Limb (tissue), 2 donors: ENCODE data around the gene SHISAL1.
"Not testable (repeated sequence)": the region's sequence is repeated elsewhere in the genome, so short reads cannot be mapped to it uniquely, and the experiment has no call there.

Experiments
- DNase-seq, 2 donors: peaks; one replicate each; pipeline ENCODE4 v3.0.0-alpha.2; 2016; ENCODE audit errors: extremely low spot score in 2 of 2

SHISAL1 gene

DNA sequence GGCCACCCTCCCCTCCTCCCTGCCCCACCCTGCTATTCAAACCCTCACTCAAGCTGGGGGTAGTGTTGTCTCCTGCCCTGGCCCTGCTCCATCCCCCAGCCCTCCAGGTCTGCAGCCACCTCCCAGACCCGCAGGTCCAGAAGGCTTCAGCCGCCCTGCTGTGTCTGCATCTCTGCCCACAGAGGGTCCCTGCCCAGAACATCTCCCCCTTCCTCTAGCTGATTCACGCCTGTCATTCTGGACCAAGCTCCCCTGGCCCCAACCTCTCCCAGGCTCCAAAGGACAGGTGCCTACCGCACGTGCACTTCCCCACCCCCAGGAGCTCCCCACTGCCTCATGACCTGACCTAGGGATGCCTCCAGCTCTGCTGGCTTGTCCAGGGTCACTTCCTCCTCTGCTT is 16.0 kb upstream of the SHISAL1 start:
- DNase-seq = no peak

DNA sequence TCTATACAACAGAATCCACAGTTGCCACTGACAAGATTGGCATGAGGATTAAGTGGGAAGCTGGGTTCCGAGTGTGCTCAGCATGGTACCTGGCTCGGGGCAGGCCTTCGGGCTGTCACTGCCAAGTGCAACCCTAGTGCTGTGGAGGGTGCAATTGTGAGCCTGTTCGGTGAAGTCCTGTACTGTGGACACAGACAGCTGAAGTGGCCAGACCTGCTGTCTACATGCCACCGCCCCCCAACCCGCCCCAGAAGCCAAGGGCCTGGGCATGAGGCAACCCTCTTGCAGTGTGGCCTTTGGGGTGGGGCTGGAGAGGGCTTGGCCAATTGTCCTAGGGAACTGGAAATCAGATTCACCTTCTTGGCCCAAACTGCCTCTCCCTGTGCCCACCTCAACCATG is 15.6 kb upstream of the SHISAL1 start:
- DNase-seq = no peak

- DNase-seq = no peak
Observed at GRCh38 chr22:44326491-44326885, 13.7 kb upstream of the SHISAL1 start.

DNA sequence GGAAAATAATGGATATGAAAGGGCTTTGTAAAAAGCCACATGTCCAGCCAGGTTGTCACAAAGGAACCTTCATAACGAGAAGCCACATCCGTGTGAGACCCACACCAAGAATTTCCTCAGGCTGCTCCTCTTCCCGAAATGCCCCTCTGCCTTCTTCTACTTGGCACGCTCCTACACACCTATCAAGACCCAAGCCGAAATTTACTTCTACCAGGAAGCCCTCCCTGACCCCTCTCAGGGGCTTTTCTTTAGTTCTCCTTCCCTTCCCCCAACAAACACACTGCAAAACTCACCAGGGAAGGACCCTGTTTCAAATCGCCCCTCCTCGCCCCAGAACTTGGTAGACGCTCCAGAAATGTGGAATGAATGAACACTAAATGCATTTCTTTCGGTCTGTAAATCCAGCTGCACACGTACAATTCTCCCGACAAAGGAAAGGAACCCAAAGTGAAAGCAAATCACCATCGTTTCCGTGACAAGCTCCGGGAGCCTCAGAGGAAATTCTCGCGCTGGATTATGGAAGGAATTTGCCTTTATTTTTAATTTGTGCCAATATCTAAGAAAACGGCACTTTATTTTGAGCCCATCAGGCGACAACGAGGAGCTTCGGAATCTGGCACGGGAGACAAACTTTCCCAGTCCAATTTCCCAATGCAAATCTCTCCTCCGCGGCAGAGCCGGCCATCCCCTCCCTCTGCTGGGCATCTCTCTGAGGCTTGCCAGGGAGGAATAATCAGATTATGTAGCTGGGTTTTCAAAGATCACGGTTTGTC is 13.2 kb upstream of the SHISAL1 start:
- DNase-seq = peak in 1 of 2 donors; percentile 47

GRCh38 chr22:44323140-44323790 is 10.5 kb upstream of the SHISAL1 start:
- DNase-seq = not testable (repeated sequence)

DNA sequence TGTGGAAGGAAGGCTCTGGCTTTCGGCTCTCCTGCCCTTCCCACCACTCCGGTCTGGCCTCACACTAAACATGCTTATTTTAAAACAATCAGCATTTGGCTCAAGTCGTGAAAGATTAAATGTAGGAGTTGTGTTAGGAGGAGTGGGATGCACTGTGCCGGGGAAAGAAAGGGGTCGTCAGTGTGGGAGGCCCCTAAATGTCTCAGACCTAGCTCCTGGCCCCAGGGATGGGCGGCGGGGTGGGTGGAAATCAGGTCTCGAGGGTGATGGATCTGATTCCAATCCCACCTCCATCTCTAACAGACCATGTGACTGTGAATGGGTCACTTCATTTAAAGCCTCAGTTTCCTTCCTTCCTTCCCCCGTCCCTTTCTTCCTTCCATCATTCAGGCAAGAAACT is 6.9 kb upstream of the SHISAL1 start:
- DNase-seq = no peak

DNA sequence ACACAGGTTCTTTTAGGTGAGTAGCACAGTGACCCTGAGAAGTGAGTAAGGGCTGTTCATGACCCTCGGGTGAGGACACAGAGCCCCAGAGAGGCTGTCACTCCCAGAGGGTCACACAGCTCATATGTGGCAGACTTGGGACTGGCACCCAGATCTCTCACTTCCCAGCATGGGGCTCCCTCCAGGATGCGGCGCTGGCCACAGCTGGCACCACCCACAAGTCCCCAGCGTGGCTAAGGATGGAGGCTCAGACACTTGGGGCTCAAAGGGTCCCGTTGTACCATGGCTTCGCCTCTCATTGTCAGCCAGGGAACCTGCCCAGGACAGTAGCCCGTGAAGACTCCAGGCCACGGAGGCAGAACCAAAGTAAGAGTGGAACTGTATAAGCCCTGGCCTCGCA is 6.0 kb upstream of the SHISAL1 start:
- DNase-seq = no peak

DNA sequence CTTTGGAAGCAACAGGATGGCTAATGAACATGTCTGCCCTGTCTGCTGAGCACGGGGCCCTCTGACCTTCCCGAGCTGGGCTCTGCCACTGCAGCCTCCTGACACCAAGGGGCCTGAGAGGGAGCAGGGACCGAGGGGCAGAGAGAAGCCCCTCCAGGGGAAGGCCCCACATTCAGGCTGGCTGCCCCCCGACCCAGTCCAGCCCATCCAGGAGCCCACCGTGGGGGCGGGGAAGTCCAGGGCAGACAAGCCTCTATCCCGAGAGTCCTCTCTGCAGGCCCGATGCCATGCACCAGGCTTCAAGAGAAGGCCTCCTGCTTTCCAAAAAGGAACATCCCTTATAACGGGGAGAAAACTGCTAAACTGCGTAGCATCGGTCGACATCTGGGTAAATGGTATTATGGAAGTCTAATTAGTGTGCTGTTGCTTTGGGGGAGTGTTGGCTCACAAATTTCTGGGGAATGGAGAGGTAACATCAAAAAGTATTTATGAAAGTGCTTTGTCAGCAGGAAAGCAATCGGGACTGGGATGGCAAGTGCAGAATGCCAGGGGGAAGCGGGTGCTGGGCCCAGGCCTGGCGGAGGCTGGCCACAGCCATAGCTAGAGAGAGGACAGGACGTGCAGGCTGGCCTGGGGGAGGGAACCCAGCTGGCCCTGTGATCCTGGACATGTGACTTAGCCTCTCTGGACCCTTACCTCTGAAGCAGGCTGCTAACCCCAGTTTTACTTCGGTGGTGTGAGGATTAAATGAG is 5.3 kb upstream of the SHISAL1 start:
- DNase-seq = no peak

- DNase-seq = no peak
Observed at GRCh38 chr22:44317123-44317444, 4.3 kb upstream of the SHISAL1 start.

DNA sequence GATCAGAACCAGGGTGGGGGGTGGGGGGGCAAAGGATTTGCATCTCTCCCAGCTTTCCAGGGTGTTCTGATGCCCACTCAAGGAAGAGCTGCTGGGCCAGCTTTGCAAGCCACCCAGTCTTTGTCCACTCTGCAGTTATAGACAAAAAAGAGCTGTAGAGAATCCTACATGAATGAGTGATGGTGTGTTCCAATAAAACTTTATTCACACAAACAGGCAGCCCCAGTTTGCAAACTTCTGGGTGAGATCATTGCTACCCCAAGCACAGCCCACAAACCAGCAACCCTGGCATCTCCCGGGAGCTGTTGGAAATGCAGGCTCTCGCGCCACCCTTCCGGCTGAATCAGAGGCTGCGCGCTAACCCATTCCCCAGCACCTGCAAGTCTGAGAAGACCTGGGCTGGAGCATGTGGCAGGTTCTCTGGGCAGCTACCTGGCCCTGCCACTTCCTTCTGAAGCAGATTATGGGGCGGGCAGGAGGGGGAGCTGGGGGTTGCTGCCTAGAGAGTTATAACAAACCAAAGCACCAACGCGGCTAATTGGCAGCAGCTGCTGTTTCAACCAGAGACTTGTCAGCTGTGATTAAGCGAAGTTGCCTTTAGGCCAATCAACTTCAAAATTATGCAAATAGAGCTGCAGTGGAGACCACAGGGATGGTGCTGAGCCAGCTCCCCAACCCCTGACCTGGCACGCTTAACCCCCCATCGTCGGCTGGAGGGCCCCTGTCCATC is 3.8 kb upstream of the SHISAL1 start:
- no peak for DNase-seq

GRCh38 chr22:44314425-44315067 is 1.8 kb upstream of the SHISAL1 start:
- DNase-seq = no peak

DNA sequence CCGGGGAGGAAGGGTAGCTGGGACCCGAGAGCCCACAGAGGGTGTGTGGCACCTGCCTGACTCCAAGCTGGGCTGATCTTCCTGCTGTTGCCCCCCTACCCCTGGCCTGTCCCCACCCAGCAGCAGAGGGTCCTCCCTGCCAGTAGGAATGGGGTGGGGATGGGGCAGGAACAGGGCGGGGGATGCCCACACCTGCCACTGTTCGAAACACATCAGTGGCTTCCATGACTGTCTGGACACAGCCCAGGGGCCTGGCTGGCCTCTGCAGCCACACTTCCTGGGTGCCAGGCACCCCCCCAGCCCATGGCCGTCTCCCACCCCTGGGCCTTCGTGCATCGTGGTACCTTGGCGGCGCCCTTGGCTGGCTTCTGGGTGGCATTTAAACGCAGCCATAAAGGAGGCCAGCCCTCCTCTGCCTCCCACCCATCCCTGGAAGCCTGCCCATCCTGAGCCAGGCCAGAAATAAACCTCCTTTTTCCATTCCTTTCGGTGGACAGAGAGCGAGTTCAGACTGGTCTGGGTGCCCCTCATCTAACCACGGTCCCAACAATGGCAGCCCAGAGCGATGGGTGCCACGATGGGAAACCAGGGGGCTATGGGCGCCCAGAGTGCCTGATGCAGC is 745 bp upstream of the SHISAL1 start:
- DNase-seq = no peak

GRCh38 chr22:44311855-44312170 is 938 bp downstream of the SHISAL1 start:
- DNase-seq = no peak

DNA sequence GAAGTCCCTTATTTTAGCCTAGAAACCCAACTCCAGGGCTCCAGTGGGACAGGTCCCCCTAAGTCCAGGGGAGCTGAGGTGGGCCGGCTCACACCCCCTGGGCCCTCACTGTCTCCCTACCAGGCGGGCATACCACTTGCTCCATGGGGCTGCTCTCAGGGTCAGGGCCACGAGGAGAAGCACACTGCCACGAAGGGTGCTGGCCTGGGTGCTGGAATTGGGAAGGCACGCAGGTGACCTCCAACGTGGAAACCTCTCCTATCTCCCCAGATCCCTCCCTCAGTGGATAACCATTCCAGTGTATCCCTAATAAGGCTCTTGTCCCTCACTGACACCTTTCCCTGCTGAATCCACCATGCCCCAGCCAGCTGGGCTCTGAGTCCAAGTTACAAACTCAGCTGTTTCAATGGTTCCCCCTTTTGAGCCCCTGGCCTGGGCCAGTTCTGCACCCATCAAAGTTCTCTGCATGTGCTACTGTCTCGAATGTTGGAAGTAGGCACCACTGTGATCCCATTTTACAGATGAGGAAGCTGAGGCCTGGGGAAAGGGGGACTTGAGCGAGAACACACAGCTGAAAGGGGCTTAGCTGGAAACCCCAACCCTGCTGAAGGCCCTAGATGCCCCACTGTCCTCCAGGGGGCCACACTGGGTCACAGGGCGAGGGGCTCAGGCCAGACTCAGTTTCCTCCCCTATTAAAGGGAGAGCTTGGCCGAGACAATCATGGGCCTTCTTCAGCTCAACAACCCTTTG is 1.5 kb downstream of the SHISAL1 start:
- no peak for DNase-seq

- DNase-seq = no peak
Observed at GRCh38 chr22:44309647-44310046, 3.1 kb downstream of the SHISAL1 start.

- no peak for DNase-seq
Observed at GRCh38 chr22:44309137-44309536, 3.6 kb downstream of the SHISAL1 start.

GRCh38 chr22:44307509-44308169 is 5.1 kb downstream of the SHISAL1 start:
- DNase-seq = no peak

GRCh38 chr22:44305888-44306287 is 6.9 kb downstream of the SHISAL1 start:
- DNase-seq = no peak

DNA sequence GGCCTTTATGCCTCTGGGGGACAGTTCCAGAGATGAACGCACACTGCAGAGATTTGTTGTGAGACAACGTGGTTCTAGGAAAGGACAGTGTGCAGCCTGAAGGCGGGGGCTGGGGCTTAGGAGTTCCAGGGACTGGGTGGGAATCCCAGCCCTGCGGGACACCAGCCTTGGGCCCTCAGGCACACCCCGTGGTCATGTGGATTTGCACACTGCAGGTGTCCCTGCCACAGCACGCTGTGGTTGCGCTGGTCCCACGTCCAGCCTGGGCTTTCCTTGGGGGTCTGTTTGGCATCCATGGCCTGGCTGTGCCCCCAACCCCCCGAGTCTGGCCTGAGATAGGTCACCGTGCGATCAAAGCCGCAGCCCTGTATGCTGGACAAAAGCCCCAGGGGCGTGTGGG is 7.3 kb downstream of the SHISAL1 start:
- no peak for DNase-seq

DNA sequence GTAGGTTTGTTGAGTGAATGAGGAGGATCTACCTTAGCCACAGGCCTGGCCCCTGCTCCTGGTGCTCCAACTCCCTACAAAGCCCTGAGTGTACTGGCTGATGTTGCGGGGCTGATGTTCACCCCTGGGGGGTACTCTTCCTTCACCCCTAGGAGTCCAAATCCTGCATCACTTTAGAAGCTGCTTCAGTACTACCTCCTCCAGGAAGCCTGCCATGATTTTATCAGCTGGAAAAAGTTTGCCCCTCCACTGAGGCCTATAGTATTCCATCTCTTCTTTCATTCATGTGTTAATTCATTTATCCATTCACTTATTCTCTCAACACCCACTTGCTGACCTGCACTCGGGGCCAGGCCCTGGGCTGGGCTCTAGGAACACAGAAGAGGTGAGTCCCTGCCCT is 7.8 kb downstream of the SHISAL1 start:
- DNase-seq = no peak
